HepG2 (cell line): ENCODE results near the gene GRM8. TPM values are rescaled to one million over a fixed set of nuclear protein-coding genes. Genes with fewer than 3 reads are reported as not detected.

ENCODE experiments used
- ATAC-seq: fragments of 200-7000 bp; cut with Tn5 transposase; 3 replicates; pipeline ENCODE4 v1.9.1; 2020; ENCODE audit warnings: mild to moderate bottlenecking, moderate library complexity
- BruUV-seq: library from RNA; stranded (reverse); fragments of 400-500 nt; replicated peaks from 2 replicates; lab custom pipeline; 2021; lab: Mats Ljungman, UMichigan
- CTCF ChIA-PET: fragments of 300-600 bp; formaldehyde crosslinking; extraction: SDS; loops from one replicate; lab custom pipeline; 2021; ENCODE audit warnings: low total read pairs, inconsistent platforms, low intra/inter-chr PET ratio; lab: Yijun Ruan, JAX
- POLR2A ChIA-PET: fragments of 350-600 bp; sonication (Branson Sonifier 250); formaldehyde crosslinking; loops from one replicate; lab custom pipeline; 2020; ENCODE audit warnings: antibody characterized with exemption, inconsistent platforms; lab: Yijun Ruan, JAX
- DNase-seq: peaks from one replicate; pipeline ENCODE4 v3.0.0-alpha.2; 2015; ENCODE audit warnings: low spot score
- FAIRE-seq: peaks from 3 replicates; lab custom pipeline; 2011; peaks lifted over from hg19 to GRCh38; lab: Jason Lieb, UNC
- H2AFZ ChIP-seq: one replicate; pipeline ENCODE4 v1.6.1; 2011; ENCODE audit warnings: low read length, inconsistent platforms
- H3K27ac ChIP-seq: fragments of 300-600 bp; 3 replicates; pipeline ENCODE4 v1.8.0; 2011; ENCODE audit warnings: mixed run types, mild to moderate bottlenecking, mixed read lengths, low read length, inconsistent platforms; ENCODE audit not compliant: insufficient read depth; ENCODE audit errors: extremely low read length
- H3K27me3 ChIP-seq, 2 experiments: fragments of 200-600 bp in 1 of 2; 2 replicates in 1 of 2; 3 replicates in 1 of 2; pipeline versions ENCODE4 v1.6.0 to v1.8.0; 2011; ENCODE audit warnings: low read length in 2 of 2, mild to moderate bottlenecking in 2 of 2, moderate library complexity in 2 of 2, inconsistent platforms in 1 of 2; ENCODE audit not compliant: insufficient read depth in 2 of 2, control insufficient read depth in 1 of 2
- H3K36me3 ChIP-seq, 2 experiments: fragments of 200-600 bp in 1 of 2; replicated peaks in 1 of 2; 2 replicates in 1 of 2; 3 replicates in 1 of 2; pipeline versions ENCODE4 v1.5.1 to v1.8.0; 2011; ENCODE audit warnings: low read length in 2 of 2, inconsistent platforms in 1 of 2; ENCODE audit not compliant: insufficient read depth in 2 of 2, control insufficient read depth in 1 of 2
- H3K4me1 ChIP-seq: 2 replicates; pipeline ENCODE4 v1.5.1; 2012; ENCODE audit warnings: low read length, inconsistent platforms; ENCODE audit not compliant: insufficient read depth
- H3K4me2 ChIP-seq: 2 replicates; pipeline ENCODE4 v1.6.0; 2011; ENCODE audit warnings: low read depth, low read length, inconsistent platforms
- H3K4me3 ChIP-seq, 3 experiments: fragments of 200-600 bp in 1 of 3; sonication (generic), shearing (Covaris generic) in 1 of 3; replicated peaks in 1 of 3; 2 replicates each; pipeline ENCODE4 v1.5.1; 2011 to 2016; ENCODE audit warnings: low read length in 3 of 3, inconsistent platforms in 2 of 3, low read depth in 2 of 3, mild to moderate bottlenecking in 2 of 3, control low read depth in 1 of 3, mixed read lengths in 1 of 3; ENCODE audit not compliant: insufficient read depth in 1 of 3
- H3K79me2 ChIP-seq: one replicate; pipeline ENCODE4 v1.6.1; 2011; ENCODE audit warnings: low read length, inconsistent platforms; ENCODE audit not compliant: insufficient read depth
- H3K9ac ChIP-seq: 2 replicates; pipeline ENCODE4 v1.6.0; 2011; ENCODE audit warnings: mild to moderate bottlenecking, low read depth, low read length, inconsistent platforms; ENCODE audit not compliant: insufficient read depth
- H3K9me3 ChIP-seq: 2 replicates; pipeline ENCODE4 v1.5.1; 2012; ENCODE audit warnings: mild to moderate bottlenecking, low read length
- H4K20me1 ChIP-seq: 2 replicates; pipeline ENCODE4 v1.6.0; 2011; ENCODE audit warnings: inconsistent platforms, mild to moderate bottlenecking, low read length, moderate library complexity; ENCODE audit not compliant: insufficient read depth
- CHD2 ChIP-seq: IDR thresholded peaks from 2 replicates; pipeline ENCODE4 v1.6.1; 2011; ENCODE audit warnings: low read depth, low read length, improper control_type of control experiment
- CSRNP1 ChIP-seq: sonication (generic); formaldehyde crosslinking; IDR thresholded peaks from 2 replicates; pipeline ENCODE4 v1.8.1; 2023; ENCODE audit warnings: mild to moderate bottlenecking, missing genetic modification reagents
- GFI1 ChIP-seq: sonication (generic); formaldehyde crosslinking; IDR thresholded peaks from 2 replicates; pipeline ENCODE4 v1.5.0; 2020; ENCODE audit warnings: missing genetic modification reagents, mild to moderate bottlenecking, borderline replicate concordance
- HOXA5 ChIP-seq: sonication (generic); formaldehyde crosslinking; IDR thresholded peaks from 2 replicates; pipeline ENCODE4 v1.4.0; 2020; ENCODE audit warnings: missing genetic modification reagents
- MYC ChIP-seq: sonication (generic); formaldehyde crosslinking; IDR thresholded peaks from 2 replicates; pipeline ENCODE4 v1.9.0; 2021; ENCODE audit warnings: missing genetic modification reagents, borderline replicate concordance
- PAWR ChIP-seq: sonication (generic); formaldehyde crosslinking; IDR thresholded peaks from 2 replicates; pipeline ENCODE4 v1.4.0; 2020; ENCODE audit warnings: missing genetic modification reagents, mild to moderate bottlenecking, borderline replicate concordance
- SATB2 ChIP-seq: sonication (generic); formaldehyde crosslinking; IDR thresholded peaks from 2 replicates; pipeline ENCODE4 v1.5.0; 2020; ENCODE audit warnings: missing genetic modification reagents
- TCF12 ChIP-seq, 2 experiments: fragments of 450-650 bp in 1 of 2; sonication (generic) in 1 of 2; formaldehyde crosslinking in 1 of 2; IDR thresholded peaks; 2 replicates each; pipeline versions ENCODE4 v1.6.1 to v1.8.0; 2017 to 2022; ENCODE audit warnings: antibody characterized with exemption in 1 of 2, mild to moderate bottlenecking in 1 of 2, missing genetic modification reagents in 1 of 2, moderate library complexity in 1 of 2
- TGIF2 ChIP-seq: IDR thresholded peaks from 2 replicates; pipeline ENCODE4 v1.6.1; 2016; ENCODE audit warnings: control low read depth, missing compliant biosample characterization
- TRIM24 ChIP-seq: sonication (generic); formaldehyde crosslinking; IDR thresholded peaks from 2 replicates; pipeline ENCODE4 v1.8.0; 2022; ENCODE audit warnings: mild to moderate bottlenecking, missing genetic modification reagents
- ZBTB26 ChIP-seq: IDR thresholded peaks from 2 replicates; pipeline ENCODE4 v1.6.1; 2016; ENCODE audit warnings: missing compliant biosample characterization, missing genetic modification reagents, borderline replicate concordance
- ZNF34 ChIP-seq: sonication (generic); formaldehyde crosslinking; IDR thresholded peaks from 2 replicates; pipeline ENCODE4 v1.4.0; 2020; ENCODE audit warnings: mild to moderate bottlenecking, missing genetic modification reagents, borderline replicate concordance
- ZNF530 ChIP-seq: sonication (generic); formaldehyde crosslinking; IDR thresholded peaks from 2 replicates; pipeline ENCODE4 v1.5.0; 2020; ENCODE audit warnings: low read depth, mild to moderate bottlenecking, missing genetic modification reagents
- ZNF607 ChIP-seq: sonication (generic); formaldehyde crosslinking; IDR thresholded peaks from 2 replicates; pipeline ENCODE4 v1.5.1; 2020; ENCODE audit warnings: missing genetic modification reagents, mild to moderate bottlenecking, borderline replicate concordance
- WGBS: methylation state at CpG from one replicate; pipeline ENCODE4 v1.1.6; 2017; ENCODE audit warnings: low lambda C conversion rate; 5-methylcytosine and 5-hydroxymethylcytosine counted together
- in situ Hi-C: cut with HindIII; loops from 2 replicates; pipeline ENCODE4 v1.10.0; 2017; ENCODE audit warnings: low pct_unique_long_range_greater_than_20kb; ENCODE audit not compliant: extremely low pct_ligation_motif_present
- intact Hi-C: fragments of 100-400 bp; cut with micrococcal nuclease; formaldehyde crosslinking; loops from one replicate; pipeline ENCODE4 v1.10.0; 2022; ENCODE audit not compliant: unreplicated experiment
- polyA plus RNA-seq, 8 experiments: library from polyadenylated mRNA; depleted of rRNA in 3 of 8; stranded (reverse) in 7 of 8; unstranded in 1 of 8; fragments of >200 nt; fragmentation: Illumina TruSeq in 4 of 8; extraction: Trizol in 4 of 8; gene quantifications; 2 replicates each; pipeline versions ENCODE4 v1.2.1 to v1.2.3, GENCODE V29; 2011 to 2016; ENCODE audit warnings: low read depth in 4 of 8, missing spikeins in 1 of 8, mixed read lengths in 1 of 8; ENCODE audit not compliant: insufficient read depth in 1 of 8
- total RNA-seq, 5 experiments: library from RNA; depleted of rRNA; stranded (reverse); fragments of >200 nt; fragmentation: Illumina TruSeq; extraction: Trizol; gene quantifications; 2 replicates each; pipeline ENCODE4 v1.2.3, GENCODE V29; 2016; ENCODE audit warnings: low read depth in 1 of 5
- TF ChIP-seq, protein P1 (sequence below): IDR thresholded peaks from 2 replicates; pipeline ENCODE4 v1.6.1; 2016; ENCODE audit warnings: missing biosample characterization, missing genetic modification reagents, low read depth
- TF ChIP-seq, protein P2 (sequence below): sonication (generic); formaldehyde crosslinking; IDR thresholded peaks from 2 replicates; pipeline ENCODE4 v1.4.0; 2020; ENCODE audit warnings: mild to moderate bottlenecking, missing genetic modification reagents

The GRM8 gene
- total and polyA plus RNA-seq, 2 of the 13 experiments (the other 11 are each of a cell fraction or from before 2014, with no cell fraction given) = not detected

GRCh38 chr7:126450269-126450671, 802.5 kb downstream of the GRM8 start:
- FAIRE-seq = no peak
- BruUV-seq = no TSS peak
- ChIA-PET CTCF (no interaction called here), POLR2A (no interaction called here)
- DNase-seq = no peak
- under 1% methylated on average over 4 of the region's 4 CpGs for WGBS
- in situ Hi-C loops = no loop called here
- intact Hi-C loops = no loop called here
- H4K20me1 ChIP-seq = no peaks in the 10 kb centered on the region
- H3K27me3 ChIP-seq = no peaks in the 10 kb centered on the region
- no peaks in the 10 kb centered on the region for H3K79me2 ChIP-seq
- no peak overlapping the region for H3K27ac ChIP-seq
- peaks cover 89% of the 10 kb centered on the region for H3K9me3 ChIP-seq
- no peak overlapping the region for H3K4me3 ChIP-seq
- no peak overlapping the region for H3K4me2 ChIP-seq
- ATAC-seq = no peak
- H3K9ac ChIP-seq = no peak overlapping the region
- H2AFZ ChIP-seq = no peak overlapping the region
- H3K36me3 ChIP-seq = no peaks in the 10 kb centered on the region
- H3K4me1 ChIP-seq = no peaks in the 10 kb centered on the region
- TF ChIP-seq CSRNP1 (CRISPR knock-in tag) = no peak
- TF ChIP-seq PAWR (CRISPR knock-in tag) = no peak
- TF ChIP-seq TCF12 (IDR thresholded peaks at IDR 0.05) = no peak
- no peak for TF ChIP-seq TCF12 (CRISPR knock-in tag; IDR thresholded peaks at IDR 0.05)
- TF ChIP-seq, protein P1, sequence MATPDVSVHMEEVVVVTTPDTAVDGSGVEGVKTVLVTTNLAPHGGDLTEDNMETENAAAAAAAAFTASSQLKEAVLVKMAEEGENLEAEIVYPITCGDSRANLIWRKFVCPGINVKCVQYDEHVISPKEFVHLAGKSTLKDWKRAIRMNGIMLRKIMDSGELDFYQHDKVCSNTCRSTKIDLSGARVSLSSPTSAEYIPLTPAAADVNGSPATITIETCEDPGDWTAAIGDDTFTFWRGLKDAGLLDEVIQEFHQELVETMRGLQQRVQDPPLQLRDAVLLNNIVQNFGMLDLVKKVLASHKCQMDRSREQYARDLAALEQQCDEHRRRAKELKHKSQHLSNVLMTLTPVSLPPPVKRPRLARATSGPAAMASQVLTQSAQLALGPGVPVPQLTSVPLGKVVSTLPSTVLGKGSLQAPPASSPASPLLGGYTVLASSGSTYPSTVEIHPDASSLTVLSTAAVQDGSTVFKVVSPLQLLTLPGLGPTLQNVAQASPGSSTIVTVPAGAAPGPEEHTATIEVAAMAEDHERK (CRISPR knock-in tag) = no peak
- no peak for TF ChIP-seq SATB2 (CRISPR knock-in tag)
- no peak for TF ChIP-seq HOXA5
- no peak for TF ChIP-seq GFI1 (CRISPR knock-in tag)
- TF ChIP-seq, protein P2, sequence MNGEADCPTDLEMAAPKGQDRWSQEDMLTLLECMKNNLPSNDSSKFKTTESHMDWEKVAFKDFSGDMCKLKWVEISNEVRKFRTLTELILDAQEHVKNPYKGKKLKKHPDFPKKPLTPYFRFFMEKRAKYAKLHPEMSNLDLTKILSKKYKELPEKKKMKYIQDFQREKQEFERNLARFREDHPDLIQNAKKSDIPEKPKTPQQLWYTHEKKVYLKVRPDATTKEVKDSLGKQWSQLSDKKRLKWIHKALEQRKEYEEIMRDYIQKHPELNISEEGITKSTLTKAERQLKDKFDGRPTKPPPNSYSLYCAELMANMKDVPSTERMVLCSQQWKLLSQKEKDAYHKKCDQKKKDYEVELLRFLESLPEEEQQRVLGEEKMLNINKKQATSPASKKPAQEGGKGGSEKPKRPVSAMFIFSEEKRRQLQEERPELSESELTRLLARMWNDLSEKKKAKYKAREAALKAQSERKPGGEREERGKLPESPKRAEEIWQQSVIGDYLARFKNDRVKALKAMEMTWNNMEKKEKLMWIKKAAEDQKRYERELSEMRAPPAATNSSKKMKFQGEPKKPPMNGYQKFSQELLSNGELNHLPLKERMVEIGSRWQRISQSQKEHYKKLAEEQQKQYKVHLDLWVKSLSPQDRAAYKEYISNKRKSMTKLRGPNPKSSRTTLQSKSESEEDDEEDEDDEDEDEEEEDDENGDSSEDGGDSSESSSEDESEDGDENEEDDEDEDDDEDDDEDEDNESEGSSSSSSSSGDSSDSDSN (CRISPR knock-in tag) = no peak
- TF ChIP-seq CHD2 = no peak
- no peak for TF ChIP-seq TRIM24
- no peak for TF ChIP-seq ZNF530 (CRISPR knock-in tag)
- TF ChIP-seq TGIF2 (CRISPR knock-in tag) = no peak
- TF ChIP-seq MYC (CRISPR knock-in tag) = no peak
- no peak for TF ChIP-seq ZBTB26
- no peak for TF ChIP-seq ZNF607 (CRISPR knock-in tag)
- no peak for TF ChIP-seq ZNF34 (CRISPR knock-in tag)
